Measurements from ENCODE around the gene GPX4.

GPX4 gene

GRCh38 chr19:1063909-1064660, 39.7 kb upstream of the GPX4 start:
- no peak for TF ChIP-seq POLR2AphosphoS5 (IDR thresholded peaks at IDR 0.05; ENCODE audit: low read depth, low read length)
- TF ChIP-seq TAF1 (IDR thresholded peaks at IDR 0.05; ENCODE audit: borderline replicate concordance, insufficient read depth, low read length), result no peak

- TF ChIP-seq SIN3A (IDR thresholded peaks at IDR 0.05; ENCODE audit: borderline replicate concordance, insufficient read depth, low read length) (no peak), FOXP2 (optimal IDR thresholded peaks at IDR 0.05; ENCODE audit: borderline replicate concordance, extremely low read depth, extremely low read length, insufficient read depth) (no peak), TAF1 (IDR thresholded peaks at IDR 0.05; ENCODE audit: borderline replicate concordance, insufficient read depth, low read length) (no peak), REST (IDR thresholded peaks at IDR 0.05; ENCODE audit: insufficient read depth in 1 of 2, low read depth in 2 of 2, low read length in 2 of 2) (no peak), POLR2AphosphoS5 (IDR thresholded peaks at IDR 0.05; ENCODE audit: low read depth, low read length) (no peak)
Measured at GRCh38 chr19:1064661-1065605, 38.9 kb upstream of the GPX4 start.

GRCh38 chr19:1065606-1066109, 38.1 kb upstream of the GPX4 start:
- TF ChIP-seq SIN3A (IDR thresholded peaks at IDR 0.05; ENCODE audit: borderline replicate concordance, insufficient read depth, low read length) (no peak), REST (IDR thresholded peaks at IDR 0.05; ENCODE audit: insufficient read depth in 1 of 2, low read depth in 2 of 2, low read length in 2 of 2) (no peak), TAF1 (IDR thresholded peaks at IDR 0.05; ENCODE audit: borderline replicate concordance, insufficient read depth, low read length) (no peak), POLR2AphosphoS5 (IDR thresholded peaks at IDR 0.05; ENCODE audit: low read depth, low read length) (no peak), FOXP2 (optimal IDR thresholded peaks at IDR 0.05; ENCODE audit: borderline replicate concordance, extremely low read depth, extremely low read length, insufficient read depth) (no peak)

GRCh38 chr19:1066251-1066747, 37.5 kb upstream of the GPX4 start:
- TF ChIP-seq SIN3A (IDR thresholded peaks at IDR 0.05; ENCODE audit: borderline replicate concordance, insufficient read depth, low read length) (no peak), TAF1 (IDR thresholded peaks at IDR 0.05; ENCODE audit: borderline replicate concordance, insufficient read depth, low read length) (no peak), REST (IDR thresholded peaks at IDR 0.05; ENCODE audit: insufficient read depth in 1 of 2, low read depth in 2 of 2, low read length in 2 of 2) (no peak), FOXP2 (optimal IDR thresholded peaks at IDR 0.05; ENCODE audit: borderline replicate concordance, extremely low read depth, extremely low read length, insufficient read depth) (no peak), POLR2AphosphoS5 (IDR thresholded peaks at IDR 0.05; ENCODE audit: low read depth, low read length) (no peak)

- no peak for TF ChIP-seq POLR2AphosphoS5 (IDR thresholded peaks at IDR 0.05; ENCODE audit: low read depth, low read length)
- TF ChIP-seq REST (IDR thresholded peaks at IDR 0.05; ENCODE audit: insufficient read depth in 1 of 2, low read depth in 2 of 2, low read length in 2 of 2), result no peak
- TF ChIP-seq FOXP2 (optimal IDR thresholded peaks at IDR 0.05; ENCODE audit: borderline replicate concordance, extremely low read depth, extremely low read length, insufficient read depth), result peak; percentile 45
Measured at GRCh38 chr19:1066748-1067340, 37.0 kb upstream of the GPX4 start, which contains the start of gene ARHGAP45. ARHGAP45 (plus strand) TSS chr19:1067167; CDS start chr19:1067406, 239 bp downstream.
